22Rv1 (cell line): ENCODE data around the gene ZC3H14.

ENCODE experiments used
- CTCF ChIP-seq: fragments of 450-650 bp; IDR thresholded peaks from 2 replicates; pipeline ENCODE4 v1.5.1; 2017; ENCODE audit warnings: mild to moderate bottlenecking
- ZFX ChIP-seq: fragments of 450-650 bp; IDR thresholded peaks from 2 replicates; pipeline ENCODE4 v1.6.1; 2017; ENCODE audit warnings: antibody characterized with exemption, borderline replicate concordance

- peak; percentile 93 for TF ChIP-seq CTCF
- no peak for TF ChIP-seq ZFX
Observed at GRCh38 chr14:88667555-88668273, 104.9 kb downstream of the ZC3H14 start.
